GM18909 (cell line): Measurements from ENCODE around the gene BMX.
A peak's percentile ranks its signal among the peaks of the same experiment; 100 is the strongest.

Experiments used
- ATAC-seq: cut with Tn5 transposase; IDR thresholded peaks from one replicate; pipeline ENCODE4 v1.9.1; 2021; ENCODE audit warnings: mild to moderate bottlenecking; ENCODE audit not compliant: unreplicated experiment, poor library complexity

The BMX gene

DNA sequence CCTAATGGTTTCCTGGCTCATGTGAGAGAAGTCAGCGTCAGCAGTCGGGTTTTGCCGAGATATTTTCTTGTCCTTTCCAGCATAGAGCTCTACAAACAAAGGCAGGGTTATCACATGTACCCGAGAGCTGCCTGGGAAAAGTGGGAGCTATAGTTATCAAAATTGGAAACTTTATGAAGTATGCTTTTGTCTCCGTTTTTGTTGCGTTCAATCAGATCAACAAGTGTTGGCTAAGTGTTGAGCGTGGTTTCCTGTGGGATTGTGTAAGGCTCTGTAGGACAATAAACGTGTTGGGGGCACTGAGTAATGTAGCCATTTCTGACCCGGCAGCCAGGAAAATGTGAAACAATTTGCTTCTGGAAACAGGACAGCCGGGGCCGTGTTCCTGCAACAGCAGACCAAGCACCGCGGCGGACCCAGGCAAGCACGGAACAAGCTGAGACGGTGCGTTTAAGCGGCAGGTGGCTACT lies at the start of gene BMX:
BMX (plus strand) TSS at position 311 of the 470 bp plus-strand sequence. CDS start 7,547 bp downstream, outside the sequence.
- no peak for ATAC-seq

DNA sequence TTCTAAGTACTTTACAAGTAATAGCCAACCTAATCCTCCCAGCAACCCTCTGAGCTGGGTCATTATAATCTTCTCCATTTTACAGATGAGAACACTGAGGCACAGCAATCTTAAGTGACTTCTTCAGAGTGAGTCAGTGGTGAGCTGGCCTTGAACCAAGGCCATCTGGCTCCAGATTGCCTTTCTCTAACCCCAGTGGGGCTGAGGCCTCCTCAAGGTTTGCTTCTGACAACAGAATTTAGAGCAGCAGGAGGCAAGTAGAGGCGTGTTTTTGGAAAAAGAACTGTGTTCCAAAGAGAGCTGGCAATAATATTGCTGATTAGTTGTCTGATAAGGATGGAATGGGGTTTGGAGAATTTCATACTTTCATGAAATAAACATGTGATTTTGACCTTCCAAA lies 48.7 kb upstream of the BMX start:
- no peak for ATAC-seq

DNA sequence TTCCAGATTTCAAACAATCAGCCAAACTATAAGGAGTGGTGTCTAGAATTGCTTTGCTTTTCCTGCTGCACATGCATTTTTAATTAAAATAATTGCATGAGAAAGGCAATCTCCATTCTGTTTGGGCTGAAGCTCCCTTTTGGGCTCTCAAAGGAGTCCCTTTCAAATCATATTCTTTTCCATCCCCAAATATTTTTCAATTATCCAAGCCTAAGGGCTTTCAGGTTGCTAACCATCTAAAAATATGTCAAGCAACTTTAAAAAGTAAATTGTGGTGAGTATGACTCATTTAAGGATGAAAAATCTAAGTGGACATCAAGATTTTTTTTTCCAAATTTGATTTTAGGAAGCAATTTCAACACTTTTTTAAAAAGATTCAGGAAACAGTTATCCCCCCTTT lies 35.9 kb upstream of the BMX start:
- ATAC-seq: no peak

DNA sequence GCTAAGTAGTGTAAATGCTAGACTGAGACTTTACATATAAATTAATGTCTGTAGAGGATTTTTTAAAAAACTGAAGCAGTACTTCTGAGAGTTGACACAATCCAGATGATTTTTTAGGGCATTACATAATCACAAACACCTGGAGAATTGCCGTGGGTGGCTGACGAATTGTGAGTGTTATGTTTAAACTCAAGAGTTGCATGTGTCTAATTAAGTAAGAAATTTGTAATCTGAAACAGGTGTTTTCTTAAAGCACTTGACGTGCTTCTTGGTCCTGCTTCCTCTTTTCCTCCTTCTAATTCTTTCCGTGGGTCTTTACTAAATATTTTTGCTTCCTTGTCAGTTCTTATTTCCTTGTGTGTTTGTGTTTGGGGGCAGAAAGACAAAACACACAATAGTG lies 35.3 kb upstream of the BMX start:
- peak; percentile 69 for ATAC-seq

DNA sequence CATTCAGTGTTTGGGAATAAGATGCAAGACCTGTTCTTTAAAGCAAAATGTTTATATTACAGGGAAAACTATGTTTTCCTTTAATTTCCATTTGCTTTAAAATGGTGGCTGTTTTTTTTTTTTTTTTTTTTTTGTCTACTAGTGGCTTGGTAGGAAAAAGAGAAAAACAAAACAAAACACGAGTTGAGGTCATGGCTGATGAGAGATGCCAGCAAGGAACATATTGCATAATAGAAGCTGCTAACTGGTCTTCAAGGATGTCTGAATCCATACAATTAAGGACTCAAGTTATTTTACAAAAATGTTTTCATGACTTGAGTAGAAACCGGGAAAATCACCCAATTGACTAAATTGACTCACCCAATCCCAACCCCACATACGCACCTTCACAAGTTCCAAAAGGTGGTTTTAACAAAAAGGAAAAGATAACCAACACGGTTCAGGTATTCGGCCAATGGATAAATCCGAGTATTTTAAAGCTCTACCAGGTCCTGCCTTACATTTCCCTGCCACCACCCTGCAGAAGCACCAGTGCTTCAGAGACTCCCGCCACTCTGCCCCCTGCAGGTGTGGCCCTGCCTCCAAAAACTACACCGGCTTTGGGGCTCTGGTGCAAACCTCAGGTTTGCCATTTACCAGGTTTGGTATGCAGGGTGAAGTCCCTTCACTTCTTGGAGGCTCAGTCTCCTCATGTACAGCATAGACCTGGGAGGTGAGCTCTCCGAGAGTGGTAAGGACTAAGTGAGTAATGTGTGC lies 34.5 kb upstream of the BMX start:
- ATAC-seq: no peak

DNA sequence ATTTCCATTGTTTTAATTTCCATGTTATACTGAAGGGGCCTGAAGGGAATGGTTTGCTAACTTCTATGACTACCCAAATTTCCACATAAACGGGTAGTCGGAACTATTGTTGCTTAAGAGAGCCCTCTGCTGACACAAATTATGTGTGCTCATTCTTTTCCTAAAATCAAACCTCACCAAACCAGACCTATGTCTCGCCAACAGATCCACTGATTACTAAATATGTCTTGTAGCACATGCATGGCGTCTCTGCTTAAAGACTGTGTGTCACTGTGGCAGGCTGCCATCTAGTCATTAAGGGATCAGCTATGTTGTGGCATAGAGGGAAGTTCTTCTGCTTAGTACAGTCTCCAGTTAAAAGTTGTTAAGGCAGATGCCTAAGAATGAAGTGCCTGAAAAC lies 32.6 kb upstream of the BMX start:
- no peak for ATAC-seq

DNA sequence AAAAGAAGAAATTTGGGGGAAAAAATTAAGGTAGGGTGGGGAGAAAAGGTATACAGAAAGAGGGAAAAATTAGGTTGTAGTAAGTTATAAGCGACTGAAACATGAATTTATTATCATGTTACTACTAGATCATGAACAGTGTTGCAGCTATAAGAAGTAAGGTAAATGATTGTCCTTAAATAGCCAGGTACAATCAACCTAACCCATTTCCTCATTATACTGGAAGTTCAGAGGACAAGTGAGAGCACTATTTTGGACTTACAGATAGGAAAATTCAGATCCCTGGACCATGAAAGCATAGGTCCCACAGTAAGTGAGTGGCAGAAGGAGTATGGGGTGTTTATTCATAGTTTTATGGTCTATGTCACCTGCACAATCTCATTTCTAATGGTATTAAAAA lies 31.0 kb upstream of the BMX start:
- no peak for ATAC-seq

DNA sequence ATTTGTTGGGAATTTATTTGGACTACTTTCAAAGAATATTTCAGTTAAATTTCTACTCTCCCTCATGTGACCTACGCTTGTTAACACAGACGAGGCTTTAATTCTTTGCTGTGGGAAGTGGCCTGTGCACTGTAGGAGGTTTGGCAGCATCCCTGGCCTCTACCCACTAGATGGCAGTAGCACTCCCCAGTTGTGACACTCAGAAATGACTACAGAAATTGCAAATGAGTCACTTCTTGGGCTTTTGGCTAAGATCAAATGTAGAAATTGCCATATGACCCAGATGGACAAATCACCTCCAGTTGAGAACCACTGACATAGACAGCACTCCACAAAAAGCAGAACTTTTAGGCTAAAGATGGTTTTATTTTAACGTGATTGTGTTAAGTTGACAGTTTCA lies 29.6 kb upstream of the BMX start:
- peak; percentile 77 for ATAC-seq

DNA sequence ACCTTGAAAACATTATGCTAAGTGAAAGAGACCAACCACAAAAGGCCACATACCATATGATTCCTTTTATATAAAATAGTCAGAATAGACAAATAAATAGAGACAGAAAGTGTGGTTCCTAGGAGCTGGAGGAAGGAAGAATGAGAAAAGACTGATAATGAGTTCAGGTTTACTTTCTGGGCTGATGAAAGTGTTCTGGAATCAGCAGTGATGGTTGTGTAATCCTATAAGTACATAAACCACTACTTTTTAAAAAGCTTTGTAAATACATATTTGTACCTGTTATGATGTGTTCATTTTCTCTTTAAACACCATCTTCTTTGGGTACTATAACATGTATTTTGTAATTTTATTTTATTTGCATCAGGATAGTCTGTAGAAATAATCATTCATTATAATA lies 28.1 kb upstream of the BMX start:
- no peak for ATAC-seq

DNA sequence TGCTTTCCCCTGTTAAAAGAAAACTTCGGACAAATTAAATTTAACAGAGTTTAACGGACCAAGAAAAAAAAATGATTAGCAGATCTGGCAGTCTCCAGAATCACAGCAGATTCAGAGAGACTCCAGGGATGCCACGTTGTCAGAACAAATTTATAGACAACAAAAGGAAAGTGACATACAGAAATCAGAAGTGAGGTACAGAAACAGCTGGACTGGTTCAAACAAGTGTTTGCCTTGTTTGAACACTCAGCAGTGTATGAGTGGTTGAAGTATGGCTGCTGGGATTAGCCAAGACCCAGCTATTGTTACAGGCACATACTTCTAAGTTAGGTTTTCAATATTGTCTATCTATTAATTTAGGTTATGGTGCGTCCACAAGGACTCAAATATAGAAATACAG lies 26.6 kb upstream of the BMX start:
- no peak for ATAC-seq

DNA sequence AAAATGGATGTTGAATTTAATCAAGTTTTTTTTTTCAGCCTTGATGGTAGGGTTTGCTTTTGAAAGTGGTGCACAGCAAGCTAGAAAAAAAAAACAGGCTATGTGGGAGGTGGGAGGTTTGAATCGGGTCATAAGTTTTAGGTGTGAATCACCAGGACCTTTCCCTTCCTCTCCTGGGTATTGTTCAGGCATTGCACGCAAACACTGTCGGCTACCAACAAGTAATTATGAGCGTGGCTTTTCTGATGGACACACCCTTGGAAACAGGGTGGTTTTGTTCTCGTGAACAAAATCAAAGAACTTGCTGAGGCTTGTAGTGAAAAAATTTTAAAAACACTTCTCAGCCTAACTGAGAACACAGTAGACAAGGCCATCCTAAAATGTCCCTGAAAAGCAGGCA lies 25.6 kb upstream of the BMX start:
- ATAC-seq: no peak

DNA sequence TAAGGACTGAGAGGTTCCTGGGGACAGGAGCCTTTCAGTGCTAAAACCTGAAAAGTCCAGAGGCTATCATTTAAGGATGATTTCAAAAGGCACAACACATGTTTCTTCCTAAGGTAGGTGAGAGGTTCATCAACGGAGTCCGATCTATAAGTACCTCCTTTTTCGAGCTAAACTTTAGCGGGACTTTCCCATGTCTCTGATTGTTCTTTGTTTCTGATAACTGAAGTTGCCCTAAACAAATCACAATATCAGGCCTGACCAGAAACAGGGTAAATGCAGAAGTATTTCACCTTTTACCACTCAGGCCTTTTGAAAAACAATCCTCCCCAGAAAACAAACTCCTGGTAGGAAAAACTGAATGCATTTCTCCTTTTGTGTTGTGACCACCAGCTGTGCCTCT lies 25.1 kb upstream of the BMX start:
- ATAC-seq: no peak

DNA sequence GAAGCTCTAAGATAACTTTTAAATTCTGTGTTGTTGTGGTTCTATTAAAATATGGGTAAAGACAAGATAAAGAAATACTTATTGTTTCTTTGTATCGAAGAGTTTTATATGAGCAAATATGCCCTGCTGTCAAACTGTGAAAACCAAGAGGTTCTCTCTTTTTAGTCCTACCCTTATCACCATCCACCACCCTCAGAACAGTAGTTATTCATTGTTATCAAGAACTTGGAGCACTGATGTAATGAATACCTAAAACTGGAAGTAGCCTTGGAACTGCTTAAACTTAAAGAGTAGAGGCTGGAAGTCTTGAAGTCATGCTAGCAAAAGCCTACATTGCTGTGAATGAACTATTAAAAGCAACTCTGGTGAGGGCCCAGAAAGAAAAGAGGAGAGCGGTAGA lies 16.7 kb upstream of the BMX start:
- ATAC-seq: no peak

DNA sequence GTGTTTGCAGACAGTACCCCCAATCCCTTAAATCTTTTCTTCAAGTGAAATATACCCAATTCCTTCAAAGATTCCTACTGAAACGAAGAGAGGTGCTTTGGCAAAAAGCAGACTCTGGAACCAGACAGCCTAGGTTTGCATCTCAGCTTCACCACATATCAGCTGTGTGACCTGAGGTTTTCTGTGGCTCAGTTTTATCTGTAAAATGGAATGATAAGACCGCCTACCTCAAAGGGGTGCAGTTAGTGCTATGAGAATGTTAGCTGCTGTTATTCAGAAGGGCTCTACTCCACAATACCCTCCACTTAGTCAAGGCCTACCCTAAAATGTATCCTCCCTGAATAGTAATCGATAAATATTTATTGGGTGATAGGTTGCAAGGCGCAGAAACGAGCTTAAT lies 8.1 kb upstream of the BMX start:
- no peak for ATAC-seq

DNA sequence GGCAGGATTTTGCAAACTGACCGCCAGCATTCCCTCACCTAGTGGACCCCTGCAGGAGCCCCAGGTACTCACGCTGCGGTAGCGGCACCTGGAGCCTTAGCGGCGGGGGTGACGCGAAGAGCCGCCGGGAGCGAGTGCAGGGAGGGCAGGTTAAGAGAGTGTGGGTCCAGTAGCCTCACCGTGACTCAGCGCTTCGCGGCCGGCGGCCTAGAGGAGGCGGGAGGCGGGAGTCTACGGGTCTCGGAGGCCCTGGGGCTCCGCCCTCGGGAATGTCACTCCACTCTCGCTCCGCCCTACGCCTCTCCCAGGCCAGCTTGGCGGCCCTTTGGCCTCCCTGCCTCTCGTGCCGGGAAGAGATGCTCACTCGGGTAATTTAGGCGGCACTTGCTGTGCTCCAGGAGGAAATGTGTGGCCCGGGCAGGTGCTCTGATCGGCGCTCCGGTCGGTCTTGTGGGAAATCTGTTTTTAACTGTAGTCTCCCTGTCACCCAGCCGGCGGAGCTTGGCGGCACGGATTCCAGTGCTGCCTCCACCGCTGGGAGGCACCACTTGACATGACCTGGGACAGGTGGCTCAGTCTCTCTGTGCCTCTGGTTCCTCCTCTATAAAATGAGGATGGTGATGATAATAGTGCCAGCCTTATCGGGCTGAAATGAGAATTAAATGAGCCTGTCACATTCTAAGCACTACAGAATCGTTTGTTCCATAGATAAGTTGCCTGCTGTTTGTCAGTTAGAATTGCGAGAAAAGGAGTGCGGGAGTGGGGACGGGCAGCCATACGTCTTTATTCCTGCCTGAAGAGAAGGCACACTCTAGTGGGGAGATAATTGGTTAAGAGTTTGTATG lies 7.3 kb upstream of the BMX start, which contains the start of gene PIR:
PIR (minus strand) TSS at position 216 of the 845 bp plus-strand sequence. CDS start 2,076 bp downstream, outside the sequence.
- peak; percentile 95 for ATAC-seq

DNA sequence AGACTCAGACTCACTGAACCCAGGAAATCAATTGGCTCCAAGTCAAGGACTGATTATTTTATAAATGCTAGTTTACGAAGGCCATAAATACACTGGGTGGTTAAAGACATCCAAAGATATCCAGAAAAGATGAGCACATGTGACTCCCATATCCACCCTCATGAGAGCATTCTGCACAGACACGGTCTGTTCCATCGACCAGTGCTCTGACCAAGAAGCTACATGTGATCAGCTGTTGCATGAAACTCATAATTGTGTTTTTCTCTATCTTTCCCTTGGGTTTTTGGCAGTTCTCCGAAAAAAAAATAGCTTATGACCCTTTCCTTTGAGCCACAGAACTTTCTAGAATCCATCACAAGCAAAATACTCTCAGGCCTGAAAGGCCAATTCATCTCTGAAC lies 4.8 kb upstream of the BMX start:
- ATAC-seq: no peak

DNA sequence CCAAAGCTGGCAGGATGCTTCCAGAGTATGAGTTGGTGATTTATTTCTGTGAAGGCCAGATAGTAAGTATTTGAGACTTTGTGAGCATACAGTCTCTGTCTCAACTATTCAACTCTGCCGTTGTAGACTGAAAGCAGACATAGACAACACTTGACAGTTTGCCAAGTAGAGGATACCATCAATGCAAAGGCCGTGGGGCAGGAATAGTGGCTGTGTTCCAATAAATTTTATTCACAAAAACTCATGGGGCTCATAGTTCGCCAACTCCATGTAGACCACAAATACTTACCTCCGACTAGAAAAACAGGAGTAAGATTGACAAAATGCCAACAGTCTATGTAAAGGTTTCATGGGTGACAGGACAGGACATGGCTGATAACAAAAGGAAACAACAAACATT lies 3.8 kb upstream of the BMX start:
- no peak for ATAC-seq

DNA sequence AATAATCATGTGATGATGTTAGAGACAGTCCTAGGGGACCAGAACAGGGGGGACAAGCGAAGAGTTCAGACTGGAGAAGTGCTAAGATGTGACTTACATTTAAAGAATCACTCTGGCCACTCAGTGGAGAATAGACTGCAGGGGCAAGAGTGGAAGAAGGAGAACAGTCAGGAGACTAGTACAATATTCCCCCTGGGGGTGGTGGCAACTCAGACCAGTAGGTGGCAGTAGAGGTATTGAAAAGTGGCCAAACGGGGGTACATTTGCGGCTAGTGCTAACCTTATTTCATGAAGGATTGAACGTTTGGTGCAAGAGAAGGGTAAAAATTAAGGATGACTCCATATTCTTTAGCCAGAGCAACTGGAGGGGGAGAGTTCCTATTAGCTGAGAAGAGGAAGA lies 2.7 kb upstream of the BMX start:
- no peak for ATAC-seq

DNA sequence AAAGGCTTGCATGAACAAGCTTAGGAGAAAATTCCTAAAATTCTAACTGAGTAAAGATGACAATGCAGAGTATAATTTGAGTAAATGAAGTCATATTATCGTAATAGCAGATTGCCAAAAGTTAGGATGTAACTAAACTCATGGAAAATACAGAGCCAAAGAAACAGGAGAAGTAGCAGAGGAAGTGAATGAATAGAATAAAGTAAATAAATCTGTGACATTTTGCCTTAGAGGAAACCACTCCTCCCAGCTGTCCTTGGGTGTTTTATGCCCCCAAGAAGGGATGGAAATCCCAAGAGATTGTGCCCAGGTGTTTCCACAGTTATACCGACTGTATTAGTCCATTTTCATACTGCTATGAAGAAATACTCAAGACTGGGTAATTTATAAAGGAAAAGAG lies 1.9 kb upstream of the BMX start:
- ATAC-seq: no peak

DNA sequence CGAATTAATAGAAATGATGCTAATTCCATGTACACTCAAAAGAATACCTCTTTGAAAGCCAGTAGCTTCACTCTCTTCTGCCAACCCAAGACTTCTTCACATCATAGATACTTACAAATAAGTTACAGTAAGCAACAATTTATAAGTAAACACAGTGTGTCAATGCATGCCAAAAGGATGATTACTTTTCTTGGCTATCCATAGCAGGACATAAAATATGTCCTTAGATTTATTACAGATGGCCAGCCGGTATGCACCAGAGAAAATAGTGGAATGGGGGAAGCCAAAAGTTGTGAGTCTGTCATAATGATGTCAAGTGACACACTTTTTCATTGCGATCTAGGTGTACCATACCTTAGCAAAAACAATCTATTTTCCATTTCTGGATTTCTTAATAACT lies 631 bp upstream of the BMX start:
- no peak for ATAC-seq

DNA sequence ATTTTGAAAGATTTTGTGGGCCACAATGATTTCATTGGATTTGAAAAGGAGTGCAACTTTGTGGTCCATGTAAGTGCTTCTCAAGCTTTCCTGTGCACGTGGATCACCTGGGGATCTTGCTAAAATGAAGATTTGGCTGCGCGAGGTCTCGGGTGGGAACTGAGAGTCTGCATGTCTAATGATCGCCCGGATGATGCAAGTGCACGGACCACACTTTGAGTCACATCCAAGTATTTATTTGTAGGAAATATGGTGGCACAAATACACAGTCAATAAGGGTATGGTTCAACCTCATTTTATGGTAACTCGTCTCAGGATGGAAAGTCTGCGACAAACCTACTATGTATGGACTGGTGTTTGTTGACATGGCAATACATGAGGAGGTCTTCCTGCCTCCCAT lies 899 bp downstream of the BMX start:
- no peak for ATAC-seq

DNA sequence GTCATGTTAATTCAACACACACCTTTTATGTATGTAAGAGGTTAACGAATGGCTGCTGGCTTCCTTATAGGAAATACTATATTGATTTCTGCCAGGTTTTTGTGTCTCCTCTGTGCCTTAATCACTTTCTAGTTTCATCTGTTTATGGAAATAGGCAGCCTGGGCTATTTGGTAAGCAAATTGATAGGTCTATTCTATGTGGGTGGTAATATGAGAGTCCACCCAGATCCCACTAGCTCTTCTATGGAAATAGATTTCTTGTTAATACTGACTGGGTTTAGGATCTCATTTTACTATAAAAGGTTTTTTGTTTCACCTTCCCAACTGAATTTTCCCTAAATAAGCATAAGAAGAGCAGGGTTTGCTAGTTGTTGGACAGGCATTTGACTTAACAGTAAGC lies 4.1 kb downstream of the BMX start:
- no peak for ATAC-seq
